K562 (cell line): ENCODE measurements around the gene TMEM138. TPM values are rescaled to one million over a fixed set of nuclear protein-coding genes. Genes with fewer than 3 reads are reported as not detected.

Experiments
- ATAC-seq: fragments of 200-7000 bp; cut with Tn5 transposase; 3 replicates; pipeline ENCODE4 v1.9.1; 2020; ENCODE audit warnings: moderate library complexity
- BruUV-seq: library from RNA; stranded (reverse); fragments of 400-500 nt; replicated peaks from 2 replicates; lab custom pipeline; 2021; lab: Mats Ljungman, UMichigan
- CTCF ChIA-PET: fragments of 300-600 bp; formaldehyde crosslinking; extraction: SDS; loops from one replicate; lab custom pipeline; 2021; ENCODE audit warnings: low intra/inter-chr PET ratio; lab: Yijun Ruan, JAX
- POLR2A ChIA-PET: fragments of 300-600, 350-650 bp; sonication (Branson Sonifier 250); formaldehyde crosslinking; extraction: SDS; loops from one replicate; lab custom pipeline; 2021; ENCODE audit warnings: antibody characterized with exemption, inconsistent platforms; lab: Yijun Ruan, JAX
- DNase-seq, 4 experiments: peaks; one replicate each; pipeline versions ENCODE4 v3.0.0 to v3.0.0-alpha.2; 2011 to 2018; ENCODE audit warnings: low spot score in 3 of 4, mixed read lengths in 3 of 4; ENCODE audit errors: extremely low read depth in 1 of 4
- FAIRE-seq: peaks from 2 replicates; lab custom pipeline; 2011; peaks lifted over from hg19 to GRCh38; lab: Jason Lieb, UNC
- H2AFZ ChIP-seq: 2 replicates; pipeline ENCODE4 v1.6.0; 2011; ENCODE audit warnings: low read depth, low read length, control low read depth, inconsistent platforms
- H3K27ac ChIP-seq: fragments of 200-600 bp; 3 replicates; pipeline ENCODE4 v1.8.0; 2011; ENCODE audit warnings: low read depth, mild to moderate bottlenecking, control low read depth, inconsistent platforms, low read length, moderate library complexity, mixed read lengths; ENCODE audit errors: extremely low read depth
- H3K27me3 ChIP-seq, 2 experiments: fragments of 300-600 bp in 1 of 2; 2 replicates in 1 of 2; 3 replicates in 1 of 2; pipeline versions ENCODE4 v1.6.0 to v1.8.0; 2011; ENCODE audit warnings: inconsistent platforms in 2 of 2, low read length in 2 of 2, mild to moderate bottlenecking in 1 of 2, mixed read lengths in 1 of 2, moderate library complexity in 1 of 2; ENCODE audit not compliant: control insufficient read depth in 2 of 2, insufficient read depth in 2 of 2
- H3K36me3 ChIP-seq: fragments of 300-600 bp; 3 replicates; pipeline ENCODE4 v1.8.0; 2011; ENCODE audit warnings: mild to moderate bottlenecking, low read length, inconsistent platforms; ENCODE audit not compliant: control insufficient read depth, insufficient read depth
- H3K4me1 ChIP-seq, 2 experiments: fragments of 200-600 bp in 1 of 2; replicated peaks in 1 of 2; 2 replicates in 1 of 2; 3 replicates in 1 of 2; pipeline versions ENCODE4 v1.5.1 to v1.8.0; 2011; ENCODE audit warnings: inconsistent platforms in 2 of 2, low read length in 2 of 2, mild to moderate bottlenecking in 1 of 2, mixed read lengths in 1 of 2, moderate library complexity in 1 of 2; ENCODE audit not compliant: control insufficient read depth in 2 of 2, insufficient read depth in 2 of 2
- H3K4me2 ChIP-seq: 2 replicates; pipeline ENCODE4 v1.6.1; 2011; ENCODE audit warnings: low read length, control low read depth, inconsistent platforms, mixed read lengths; ENCODE audit not compliant: insufficient read depth
- H3K4me3 ChIP-seq: fragments of 200-600 bp; sonication (generic), shearing (Covaris generic); 2 replicates; pipeline ENCODE4 v1.5.1; 2016; ENCODE audit warnings: control low read depth, inconsistent platforms
- H3K79me2 ChIP-seq: fragments of 200-600 bp; 3 replicates; pipeline ENCODE4 v1.8.0; 2011; ENCODE audit warnings: low read length, inconsistent platforms; ENCODE audit not compliant: control insufficient read depth, insufficient read depth
- H3K9ac ChIP-seq, 2 experiments: 2 replicates each; pipeline versions ENCODE4 v1.6.0 to v1.6.1; 2011; ENCODE audit warnings: low read depth in 2 of 2, low read length in 2 of 2, control low read depth in 1 of 2, inconsistent platforms in 1 of 2, mild to moderate bottlenecking in 1 of 2, mixed read lengths in 1 of 2; ENCODE audit not compliant: insufficient read depth in 1 of 2
- H3K9me1 ChIP-seq: one replicate; pipeline ENCODE4 v1.6.0; 2011; ENCODE audit warnings: inconsistent platforms, mild to moderate bottlenecking, low read length, moderate library complexity; ENCODE audit not compliant: control insufficient read depth, insufficient read depth
- H3K9me3 ChIP-seq: replicated peaks from 2 replicates; pipeline ENCODE4 v1.5.1; 2011; ENCODE audit warnings: low read depth, low read length, inconsistent platforms; ENCODE audit not compliant: control insufficient read depth, insufficient read depth
- H4K20me1 ChIP-seq: replicated peaks from 2 replicates; pipeline ENCODE4 v1.6.1; 2011; ENCODE audit warnings: low read length, inconsistent platforms, mixed read lengths; ENCODE audit not compliant: control insufficient read depth, insufficient read depth
- BHLHE40 ChIP-seq: IDR thresholded peaks from 2 replicates; pipeline ENCODE4 v1.6.1; 2011; ENCODE audit warnings: low read length, improper control_type of control experiment
- CAMTA2 ChIP-seq: fragments of 250-450 bp; sonication (Bioruptor Pico); conservative IDR thresholded peaks from 2 replicates; pipeline ENCODE4 v1.5.1; 2022
- KAT2B ChIP-seq: IDR thresholded peaks from one replicate; pipeline ENCODE4 v1.6.1; 2012; ENCODE audit warnings: low read depth, mild to moderate bottlenecking, control low read depth, inconsistent platforms, low read length, moderate library complexity
- KLF1 ChIP-seq: fragments of 450-650 bp; IDR thresholded peaks from 2 replicates; pipeline ENCODE4 v1.6.1; 2016; ENCODE audit warnings: missing genetic modification characterization, missing compliant biosample characterization
- MAFK ChIP-seq: IDR thresholded peaks from 2 replicates; pipeline ENCODE4 v1.6.1; 2011; ENCODE audit warnings: low read length, improper control_type of control experiment
- NFXL1 ChIP-seq: fragments of 450-650 bp; formaldehyde crosslinking; IDR thresholded peaks from 2 replicates; pipeline ENCODE4 v1.4.0; 2021; ENCODE audit warnings: mild to moderate bottlenecking
- SMAD4 ChIP-seq: fragments of 250-450 bp; sonication (Bioruptor Pico); conservative IDR thresholded peaks from 2 replicates; pipeline ENCODE4 v1.8.0; 2021; ENCODE audit warnings: inconsistent platforms, mild to moderate bottlenecking, moderate library complexity
- TBP ChIP-seq: optimal IDR thresholded peaks from 2 replicates; pipeline ENCODE3; 2011; ENCODE audit warnings: low read depth, low read length, improper control_type of control experiment
- TRIM24 ChIP-seq, 2 experiments: fragments of 450-650 bp; IDR thresholded peaks; 2 replicates each; pipeline ENCODE4 v1.6.1; 2016
- ZFP36 ChIP-seq: fragments of 150-350 bp; IDR thresholded peaks from 2 replicates; pipeline ENCODE4 v1.6.1; 2018; ENCODE audit warnings: low read length, low read depth; ENCODE audit not compliant: partially characterized antibody
- WGBS: fragments of 100-300 bp; shearing (Covaris generic); methylation state at CpG from one replicate; pipeline ENCODE4 v1.1.6; 2016; ENCODE audit warnings: low coverage, mixed read lengths; ENCODE audit not compliant: insufficient coverage; ENCODE audit errors: missing lambda C conversion rate; 5-methylcytosine and 5-hydroxymethylcytosine counted together
- in situ Hi-C: fragments of 300-500 bp; cut with MboI; formaldehyde crosslinking; loops from 4 replicates; pipeline ENCODE4 v1.15.0; 2018; ENCODE audit warnings: inconsistent platforms, mixed read lengths
- intact Hi-C: fragments of 100-400 bp; cut with micrococcal nuclease; formaldehyde crosslinking; loops from 2 replicates; pipeline ENCODE4 v1.14.2; 2022
- polyA plus RNA-seq, 8 experiments: library from polyadenylated mRNA; depleted of rRNA in 4 of 8; stranded (reverse) in 5 of 8; unstranded in 3 of 8; fragments of >200 nt; fragmentation: Nextera tagmentation in 2 of 8; fragmentation: Illumina TruSeq in 1 of 8; extraction: Ambion mirVana in 2 of 8; extraction: Trizol in 1 of 8; gene quantifications; 2 replicates each; pipeline versions ENCODE4 v1.2.1 to v1.2.3, GENCODE V29; 2011 to 2014; ENCODE audit warnings: inconsistent platforms in 1 of 8, missing spikeins in 1 of 8
- total RNA-seq, 7 experiments: library from RNA; depleted of rRNA in 6 of 7; stranded (reverse); fragments of >200 nt in 6 of 7; fragmentation: Illumina TruSeq in 2 of 7; extraction: Trizol in 2 of 7; gene quantifications; 2 replicates each; pipeline versions ENCODE4 v1.2.1 to v1.2.3, GENCODE V29; 2011 to 2021; ENCODE audit warnings: low replicate concordance in 1 of 7
- TF ChIP-seq, protein P1 (sequence below): fragments of 450-650 bp; IDR thresholded peaks from 2 replicates; pipeline ENCODE4 v1.6.1; 2016; ENCODE audit warnings: low read depth

The TMEM138 gene
- total and polyA plus RNA-seq, 9 of the 15 experiments (the other 6 are each of a cell fraction or from before 2014, with no cell fraction given), result 23.2 to 168 (median 63.1) TPM

DNA sequence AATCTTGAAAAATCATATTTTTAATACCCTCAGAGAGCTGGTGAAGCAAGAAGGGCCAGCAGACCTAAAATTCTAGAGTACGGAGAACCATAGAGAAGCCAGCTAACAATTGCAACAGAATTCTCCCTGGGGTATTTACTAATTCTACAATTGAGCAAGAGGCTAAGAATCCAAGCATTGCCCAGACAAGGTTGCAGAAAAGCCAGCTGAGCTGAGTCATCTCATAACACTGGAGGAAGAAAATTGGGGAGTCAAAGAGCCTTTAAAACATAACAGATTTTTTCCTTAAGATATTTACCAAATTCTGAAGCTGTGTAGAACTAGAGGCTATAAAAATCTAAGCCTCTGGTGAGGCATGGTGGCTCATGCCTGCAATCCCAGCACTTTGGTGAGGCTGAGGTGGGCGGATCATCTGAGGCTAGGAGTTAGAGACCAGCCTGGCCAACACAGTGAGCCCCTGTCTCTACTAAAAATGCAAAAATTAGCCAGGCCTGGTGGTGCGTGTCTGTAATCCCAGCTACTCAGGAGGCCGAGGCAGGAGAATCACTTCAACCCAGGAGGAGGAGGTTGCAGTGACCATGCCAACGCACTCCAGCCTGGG, 16.6 kb downstream of the TMEM138 start:
- CTCF ChIA-PET, result no interaction called here
- no peak overlapping the region for H3K4me3 ChIP-seq
- no TSS peak for BruUV-seq
- H3K79me2 ChIP-seq, result no peaks in the 10 kb centered on the region
- no peak overlapping the region for H3K9ac ChIP-seq
- 95% methylated on average over 5 of the region's 5 CpGs for WGBS
- H3K9me1 ChIP-seq, result no peaks in the 10 kb centered on the region
- H2AFZ ChIP-seq, result no peak overlapping the region
- in situ Hi-C loops, result no loop called here
- peaks cover 20% of the 10 kb centered on the region; the same call in 1 of the 3 replicates for H3K36me3 ChIP-seq
- H3K4me1 ChIP-seq, result no peaks in the 10 kb centered on the region
- TF ChIP-seq SMAD4 (CRISPR knock-in tag), result no peak
- no peak for TF ChIP-seq ZFP36
- no peak for TF ChIP-seq MAFK
- TF ChIP-seq TRIM24 (IDR thresholded peaks at IDR 0.05), result no peak
- no peak for TF ChIP-seq KLF1 (tag)
- TF ChIP-seq, protein P1, sequence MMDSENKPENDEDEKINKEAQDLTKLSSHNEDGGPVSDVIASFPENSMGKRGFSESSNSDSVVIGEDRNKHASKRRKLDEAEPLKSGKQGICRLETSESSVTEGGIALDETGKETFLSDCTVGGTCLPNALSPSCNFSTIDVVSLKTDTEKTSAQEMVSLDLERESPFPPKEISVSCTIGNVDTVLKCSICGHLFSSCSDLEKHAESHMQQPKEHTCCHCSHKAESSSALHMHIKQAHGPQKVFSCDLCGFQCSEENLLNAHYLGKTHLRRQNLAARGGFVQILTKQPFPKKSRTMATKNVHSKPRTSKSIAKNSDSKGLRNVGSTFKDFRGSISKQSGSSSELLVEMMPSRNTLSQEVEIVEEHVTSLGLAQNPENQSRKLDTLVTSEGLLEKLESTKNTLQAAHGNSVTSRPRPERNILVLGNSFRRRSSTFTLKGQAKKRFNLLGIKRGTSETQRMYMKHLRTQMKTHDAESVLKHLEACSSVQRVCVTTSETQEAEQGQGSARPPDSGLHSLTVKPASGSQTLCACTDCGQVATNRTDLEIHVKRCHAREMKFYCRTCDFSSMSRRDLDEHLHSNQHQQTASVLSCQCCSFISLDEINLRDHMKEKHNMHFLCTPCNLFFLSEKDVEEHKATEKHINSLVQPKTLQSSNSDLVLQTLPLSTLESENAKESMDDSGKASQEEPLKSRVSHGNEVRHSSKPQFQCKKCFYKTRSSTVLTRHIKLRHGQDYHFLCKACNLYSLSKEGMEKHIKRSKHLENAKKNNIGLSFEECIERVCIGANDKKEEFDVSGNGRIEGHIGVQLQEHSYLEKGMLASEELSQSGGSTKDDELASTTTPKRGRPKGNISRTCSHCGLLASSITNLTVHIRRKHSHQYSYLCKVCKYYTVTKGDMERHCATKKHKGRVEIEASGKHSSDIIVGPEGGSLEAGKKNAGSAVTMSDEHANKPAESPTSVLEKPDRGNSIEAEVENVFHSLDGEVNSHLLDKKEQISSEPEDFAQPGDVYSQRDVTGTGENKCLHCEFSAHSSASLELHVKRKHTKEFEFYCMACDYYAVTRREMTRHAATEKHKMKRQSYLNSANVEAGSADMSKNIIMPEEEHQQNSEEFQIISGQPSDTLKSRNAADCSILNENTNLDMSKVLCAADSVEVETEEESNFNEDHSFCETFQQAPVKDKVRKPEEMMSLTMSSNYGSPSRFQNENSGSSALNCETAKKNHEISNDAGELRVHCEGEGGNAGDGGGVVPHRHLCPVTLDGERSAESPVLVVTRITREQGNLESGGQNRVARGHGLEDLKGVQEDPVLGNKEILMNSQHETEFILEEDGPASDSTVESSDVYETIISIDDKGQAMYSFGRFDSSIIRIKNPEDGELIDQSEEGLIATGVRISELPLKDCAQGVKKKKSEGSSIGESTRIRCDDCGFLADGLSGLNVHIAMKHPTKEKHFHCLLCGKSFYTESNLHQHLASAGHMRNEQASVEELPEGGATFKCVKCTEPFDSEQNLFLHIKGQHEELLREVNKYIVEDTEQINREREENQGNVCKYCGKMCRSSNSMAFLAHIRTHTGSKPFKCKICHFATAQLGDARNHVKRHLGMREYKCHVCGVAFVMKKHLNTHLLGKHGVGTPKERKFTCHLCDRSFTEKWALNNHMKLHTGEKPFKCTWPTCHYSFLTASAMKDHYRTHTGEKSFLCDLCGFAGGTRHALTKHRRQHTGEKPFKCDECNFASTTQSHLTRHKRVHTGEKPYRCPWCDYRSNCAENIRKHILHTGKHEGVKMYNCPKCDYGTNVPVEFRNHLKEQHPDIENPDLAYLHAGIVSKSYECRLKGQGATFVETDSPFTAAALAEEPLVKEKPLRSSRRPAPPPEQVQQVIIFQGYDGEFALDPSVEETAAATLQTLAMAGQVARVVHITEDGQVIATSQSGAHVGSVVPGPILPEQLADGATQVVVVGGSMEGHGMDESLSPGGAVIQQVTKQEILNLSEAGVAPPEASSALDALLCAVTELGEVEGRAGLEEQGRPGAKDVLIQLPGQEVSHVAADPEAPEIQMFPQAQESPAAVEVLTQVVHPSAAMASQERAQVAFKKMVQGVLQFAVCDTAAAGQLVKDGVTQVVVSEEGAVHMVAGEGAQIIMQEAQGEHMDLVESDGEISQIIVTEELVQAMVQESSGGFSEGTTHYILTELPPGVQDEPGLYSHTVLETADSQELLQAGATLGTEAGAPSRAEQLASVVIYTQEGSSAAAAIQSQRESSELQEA, result no peak
- no peak for TF ChIP-seq CAMTA2 (CRISPR knock-in tag)
- TF ChIP-seq TBP, result no peak
- no peak for TF ChIP-seq BHLHE40
- no peak for TF ChIP-seq KAT2B
- TF ChIP-seq NFXL1 (CRISPR knock-in tag), result no peak
- DNase-seq, result no peak
- ATAC-seq, result no peak
- no peak overlapping the region for H3K27ac ChIP-seq
- H3K9me3 ChIP-seq, result peaks cover 3% of the 10 kb centered on the region; the same call in 1 of the 2 replicates
- intact Hi-C loops, result no loop called here
- H4K20me1 ChIP-seq, result no peaks in the 10 kb centered on the region
- H3K27me3 ChIP-seq, result no peaks in the 10 kb centered on the region
- no peak for FAIRE-seq
- POLR2A ChIA-PET, result interaction anchor here (0.6 to 1.1 kb wide), 4 partner anchors 17 to 109 kb away, joined by 3 to 6 read pairs (median 6); partner anchors contain the start of genes CYB561A3 and TMEM138
- no peak overlapping the region for H3K4me2 ChIP-seq
